CD4-positive, alpha-beta T cell (primary cell): ENCODE measurements around the gene GNPTAB. TPM values are rescaled to one million over a fixed set of nuclear protein-coding genes. Genes with fewer than 3 reads are reported as not detected.
"Not testable (repeated sequence)": the region's sequence is repeated elsewhere in the genome, so short reads cannot be mapped to it uniquely, and the experiment has no call there.

ENCODE experiments used
- ATAC-seq: fragments of 200-7000 bp; cut with Tn5 transposase; one replicate; pipeline ENCODE4 v1.10.0; 2022; ENCODE audit warnings: mild to moderate bottlenecking; ENCODE audit not compliant: poor library complexity
- CTCF ChIA-PET: fragments of 350-600 bp; sonication (Branson Sonifier 250); formaldehyde crosslinking; loops from one replicate; lab custom pipeline; 2021; ENCODE audit warnings: antibody characterized with exemption, inconsistent platforms; lab: Charles Lee
- POLR2A ChIA-PET: fragments of 350-600 bp; sonication (Branson Sonifier 250); formaldehyde crosslinking; loops from one replicate; lab custom pipeline; 2021; ENCODE audit warnings: antibody characterized with exemption, inconsistent platforms; lab: Charles Lee
- DNase-seq, 14 experiments: peaks; one replicate each; pipeline ENCODE4 v3.0.0-alpha.2; 2013 to 2020; ENCODE audit warnings: mixed read lengths in 2 of 14
- H3K27ac ChIP-seq, 2 donors: one replicate each; pipeline versions ENCODE4 v1.5.1 to v1.7.0; 2013; ENCODE audit warnings: low read length in 2 of 2, low read depth in 1 of 2, mild to moderate bottlenecking in 1 of 2
- H3K27me3 ChIP-seq, 2 experiments: 1 replicate in 1 of 2; 2 replicates in 1 of 2; pipeline versions ENCODE4 v1.6.1 to v1.7.0; 2013; ENCODE audit warnings: low read length in 2 of 2, control low read depth in 1 of 2, mild to moderate bottlenecking in 1 of 2, moderate library complexity in 1 of 2; ENCODE audit not compliant: insufficient read depth in 2 of 2, control insufficient read depth in 1 of 2
- H3K36me3 ChIP-seq: one replicate; pipeline ENCODE4 v1.6.1; 2013; ENCODE audit warnings: low read length, control low read depth; ENCODE audit not compliant: insufficient read depth
- H3K4me1 ChIP-seq: one replicate; pipeline ENCODE4 v1.6.1; 2013; ENCODE audit warnings: low read length, control low read depth; ENCODE audit not compliant: insufficient read depth
- H3K4me3 ChIP-seq: one replicate; pipeline ENCODE4 v1.5.1; 2013; ENCODE audit warnings: mild to moderate bottlenecking, low read length, moderate library complexity
- H3K9me3 ChIP-seq, 2 experiments: 1 replicate in 1 of 2; 2 replicates in 1 of 2; pipeline versions ENCODE4 v1.6.1 to v1.7.0; 2013; ENCODE audit warnings: low read length in 2 of 2, mild to moderate bottlenecking in 2 of 2, control low read depth in 1 of 2, moderate library complexity in 1 of 2; ENCODE audit not compliant: control insufficient read depth in 1 of 2, insufficient read depth in 1 of 2
- H3K27ac Mint-ChIP-seq: one replicate; pipeline ENCODE4 v1.8.0; 2020; ENCODE audit warnings: mixed read lengths
- H3K27me3 Mint-ChIP-seq: one replicate; pipeline ENCODE4 v1.8.0; 2021; ENCODE audit warnings: mixed read lengths
- H3K36me3 Mint-ChIP-seq: one replicate; pipeline ENCODE4 v1.8.0; 2021; ENCODE audit warnings: low read depth, mixed read lengths
- H3K4me1 Mint-ChIP-seq: one replicate; pipeline ENCODE4 v1.8.0; 2021; ENCODE audit warnings: low read depth, mixed read lengths
- H3K4me3 Mint-ChIP-seq: one replicate; pipeline ENCODE4 v1.8.0; 2020; ENCODE audit warnings: mild to moderate bottlenecking, mixed read lengths
- H3K9me3 Mint-ChIP-seq: one replicate; pipeline ENCODE4 v1.8.0; 2020; ENCODE audit warnings: mixed read lengths
- intact Hi-C, 2 experiments: fragments of 100-400 bp; cut with DNase I in 1 of 2; cut with micrococcal nuclease in 1 of 2; formaldehyde crosslinking; loops; one replicate each; pipeline versions ENCODE4 v1.15.1 to v1.9.0; 2023 to 2025; cut with DNase I, micrococcal nuclease
- total RNA-seq, 174 experiments: library from RNA in 2 of 174; stranded (reverse) in 2 of 174; gene quantifications; one replicate each; pipeline ENCODE4 v1.2.3 and lab custom pipeline; 2021 to 2026
- TF ChIP-seq, protein P1 (sequence below): fragments of 200-600 bp; IDR thresholded peaks from one replicate; pipeline ENCODE4 v1.8.0; 2022; ENCODE audit warnings: antibody characterized with exemption, mild to moderate bottlenecking

Gene GNPTAB
- total RNA-seq, 2 experiments from 2014 or later: 38.2 to 43.8 TPM

DNA sequence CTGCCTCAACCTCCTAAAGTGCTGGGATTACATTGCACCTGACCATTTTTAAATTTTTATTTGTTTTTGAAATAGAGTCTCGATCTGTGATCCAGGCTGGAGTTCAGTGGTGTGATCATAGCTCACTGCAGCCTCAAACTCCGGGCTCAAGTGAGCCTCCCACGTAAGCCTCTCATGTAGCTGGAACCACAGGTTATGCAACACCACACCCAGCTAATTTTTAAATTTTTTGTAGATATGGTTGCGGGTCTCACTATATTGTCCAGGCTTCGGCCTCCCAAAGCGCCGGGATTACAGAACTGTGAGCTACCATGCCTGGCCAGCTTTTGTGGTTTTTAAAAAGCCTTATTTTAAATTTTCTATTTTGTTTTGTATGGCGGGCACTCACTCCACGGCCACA is 44.4 kb upstream of the GNPTAB start:
- H3K4me3 ChIP-seq: no peak overlapping the region
- Mint-ChIP-seq H3K9me3 (no peaks in the 10 kb centered on the region), H3K27me3 (no peaks in the 10 kb centered on the region), H3K36me3 (no peaks in the 10 kb centered on the region), H3K27ac (no peak overlapping the region), H3K4me1 (peaks cover 7% of the 10 kb centered on the region), H3K4me3 (peak overlapping the region; percentile 43)
- DNase-seq (no peak), ATAC-seq (no peak)
- POLR2A ChIA-PET: interaction anchor here (1.4 kb wide), 1 partner anchor 187 kb away, joined by 4 read pairs; the partner anchor contains the start of gene WASHC3
- no peaks in the 10 kb centered on the region for H3K9me3 ChIP-seq
- H3K36me3 ChIP-seq: no peaks in the 10 kb centered on the region
- TF ChIP-seq, protein P1, sequence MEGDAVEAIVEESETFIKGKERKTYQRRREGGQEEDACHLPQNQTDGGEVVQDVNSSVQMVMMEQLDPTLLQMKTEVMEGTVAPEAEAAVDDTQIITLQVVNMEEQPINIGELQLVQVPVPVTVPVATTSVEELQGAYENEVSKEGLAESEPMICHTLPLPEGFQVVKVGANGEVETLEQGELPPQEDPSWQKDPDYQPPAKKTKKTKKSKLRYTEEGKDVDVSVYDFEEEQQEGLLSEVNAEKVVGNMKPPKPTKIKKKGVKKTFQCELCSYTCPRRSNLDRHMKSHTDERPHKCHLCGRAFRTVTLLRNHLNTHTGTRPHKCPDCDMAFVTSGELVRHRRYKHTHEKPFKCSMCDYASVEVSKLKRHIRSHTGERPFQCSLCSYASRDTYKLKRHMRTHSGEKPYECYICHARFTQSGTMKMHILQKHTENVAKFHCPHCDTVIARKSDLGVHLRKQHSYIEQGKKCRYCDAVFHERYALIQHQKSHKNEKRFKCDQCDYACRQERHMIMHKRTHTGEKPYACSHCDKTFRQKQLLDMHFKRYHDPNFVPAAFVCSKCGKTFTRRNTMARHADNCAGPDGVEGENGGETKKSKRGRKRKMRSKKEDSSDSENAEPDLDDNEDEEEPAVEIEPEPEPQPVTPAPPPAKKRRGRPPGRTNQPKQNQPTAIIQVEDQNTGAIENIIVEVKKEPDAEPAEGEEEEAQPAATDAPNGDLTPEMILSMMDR: no peak
- no peak overlapping the region for H3K27ac ChIP-seq
- intact Hi-C loops: loop anchor here in 1 of 2 experiments (5.0 to 10.0 kb wide), 2 partner anchors 190 to 247 kb away; partner anchors contain the start of genes NUP37, PARPBP and WASHC3
- no peaks in the 10 kb centered on the region for H3K27me3 ChIP-seq
- peaks cover 18% of the 10 kb centered on the region for H3K4me1 ChIP-seq
- CTCF ChIA-PET: interaction anchor here (1.3 kb wide), 2 partner anchors 45 to 101 kb away, joined by 3 read pairs; partner anchors contain the start of gene GNPTAB

DNA sequence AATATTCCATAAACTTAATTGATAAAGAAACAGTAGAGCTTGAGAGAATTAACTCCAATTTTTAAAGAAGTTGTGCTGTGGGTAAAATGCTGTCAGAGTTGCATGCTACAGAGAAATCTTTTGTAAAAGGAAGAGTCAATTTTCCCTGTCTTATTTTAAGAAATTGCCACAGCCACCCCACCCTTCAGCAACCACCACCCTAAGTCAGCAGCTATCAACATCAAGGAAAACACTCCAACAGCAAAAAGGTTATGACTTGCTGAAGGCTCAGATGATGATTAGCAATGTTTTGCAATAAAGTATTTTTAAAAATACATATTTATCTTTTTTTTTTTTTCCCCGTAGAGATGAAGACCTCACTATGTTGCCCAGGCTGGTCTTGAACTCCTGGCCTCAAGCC is 40.2 kb upstream of the GNPTAB start:
- POLR2A ChIA-PET: no interaction called here
- CTCF ChIA-PET: no interaction called here
- no peaks in the 10 kb centered on the region for H3K9me3 Mint-ChIP-seq

DNA sequence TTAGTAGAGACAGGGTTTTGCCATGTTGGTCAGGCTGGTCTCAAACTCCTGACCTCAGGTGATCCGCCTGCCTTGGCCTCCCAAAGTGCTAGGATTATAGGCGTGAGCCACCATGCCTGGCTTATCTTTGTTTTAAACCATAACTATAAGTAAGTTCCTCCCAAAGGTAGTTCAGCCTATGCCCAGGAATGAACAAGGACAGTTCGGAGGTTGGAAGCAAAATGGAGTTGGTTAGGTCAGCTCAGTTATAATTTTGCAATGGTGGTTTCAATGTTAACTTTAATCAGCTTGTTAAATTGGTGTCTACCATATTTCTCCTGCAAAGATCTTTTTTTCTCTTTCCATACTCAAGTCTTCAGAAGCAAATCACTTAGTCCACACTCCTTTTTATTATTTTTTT is 36.9 kb upstream of the GNPTAB start:
- H3K4me1 ChIP-seq, H3K27ac Mint-ChIP-seq, H3K4me3 ChIP-seq, intact Hi-C loops, H3K4me3 Mint-ChIP-seq, H3K36me3 Mint-ChIP-seq, H3K27me3 ChIP-seq, H3K36me3 ChIP-seq, ATAC-seq, H3K9me3 ChIP-seq, H3K27ac ChIP-seq, H3K9me3 Mint-ChIP-seq, DNase-seq, POLR2A ChIA-PET, H3K27me3 Mint-ChIP-seq, H3K4me1 Mint-ChIP-seq: not testable (repeated sequence)
- CTCF ChIA-PET: interaction anchor here (0.7 to 1.5 kb wide), 2 partner anchors 37 to 77 kb away, joined by 3 to 4 read pairs; partner anchors contain the start of gene GNPTAB

More for the DNA sequence above, 40.2 kb upstream of the GNPTAB start:
- Histone ChIP-seq H3K4me3 (no peak overlapping the region), H3K27ac (no peak overlapping the region), H3K9me3 (no peaks in the 10 kb centered on the region), H3K36me3 (no peaks in the 10 kb centered on the region), H3K4me1 (no peaks in the 10 kb centered on the region), H3K27me3 (no peaks in the 10 kb centered on the region)
- no peak for DNase-seq
- intact Hi-C loops: loop anchor here in 1 of 2 experiments (10.0 kb wide), 1 partner anchor 194 kb away; the partner anchor contains the start of gene WASHC3
- H3K27ac Mint-ChIP-seq: no peak overlapping the region
- no peaks in the 10 kb centered on the region for H3K4me1 Mint-ChIP-seq
- H3K27me3 Mint-ChIP-seq: no peaks in the 10 kb centered on the region
- H3K4me3 Mint-ChIP-seq: no peak overlapping the region
- no peak for ATAC-seq
- no peaks in the 10 kb centered on the region for H3K36me3 Mint-ChIP-seq
- TF ChIP-seq, protein P1: no peak
